Activated CD8-positive, alpha-beta T cell treated with anti-CD3 and anti-CD28 coated beads for 36 hours (primary cell): ENCODE data around the gene IRAK3. TPM values are rescaled to one million over a fixed set of nuclear protein-coding genes. Genes with fewer than 3 reads are reported as not detected.
"Not testable (repeated sequence)": the region's sequence is repeated elsewhere in the genome, so short reads cannot be mapped to it uniquely, and the experiment has no call there.

Source experiments
- ATAC-seq: fragments of 200-7000 bp; cut with Tn5 transposase; one replicate; pipeline ENCODE4 v1.10.0; 2021; ENCODE audit warnings: mild to moderate bottlenecking, moderate library complexity
- CTCF ChIA-PET: fragments of 350-600 bp; sonication (Branson Sonifier 250); formaldehyde crosslinking; loops from one replicate; lab custom pipeline; 2021; ENCODE audit warnings: antibody characterized with exemption; lab: Charles Lee
- POLR2A ChIA-PET: fragments of 350-600 bp; sonication (Branson Sonifier 250); formaldehyde crosslinking; loops from one replicate; lab custom pipeline; 2021; ENCODE audit warnings: antibody characterized with exemption; lab: Charles Lee
- DNase-seq: peaks from one replicate; pipeline ENCODE4 v3.0.0-alpha.2; 2020
- H3K27ac Mint-ChIP-seq: one replicate; pipeline ENCODE4 v1.8.0; 2021; ENCODE audit warnings: mild to moderate bottlenecking, mixed read lengths
- H3K27me3 Mint-ChIP-seq: one replicate; pipeline ENCODE4 v1.8.0; 2021; ENCODE audit warnings: mixed read lengths
- H3K36me3 Mint-ChIP-seq: one replicate; pipeline ENCODE4 v1.8.0; 2021; ENCODE audit warnings: low read depth, mixed read lengths
- H3K4me1 Mint-ChIP-seq: one replicate; pipeline ENCODE4 v1.8.0; 2021; ENCODE audit warnings: low read depth, mixed read lengths
- H3K4me3 Mint-ChIP-seq: one replicate; pipeline ENCODE4 v1.8.0; 2021; ENCODE audit warnings: mild to moderate bottlenecking, moderate library complexity, mixed read lengths
- H3K9me3 Mint-ChIP-seq: one replicate; pipeline ENCODE4 v1.8.0; 2021; ENCODE audit warnings: mixed read lengths
- intact Hi-C: fragments of 100-400 bp; cut with micrococcal nuclease; formaldehyde crosslinking; loops from one replicate; pipeline ENCODE4 v1.10.0; 2022
- total RNA-seq, 2 experiments: library from RNA; stranded (reverse); gene quantifications; one replicate each; pipeline ENCODE4 v1.2.3, GENCODE V29; 2021
- TF ChIP-seq, protein P1 (sequence below): fragments of 200-600 bp; IDR thresholded peaks from one replicate; pipeline ENCODE4 v1.8.0; 2022; ENCODE audit warnings: antibody characterized with exemption, mild to moderate bottlenecking

The IRAK3 gene
- total RNA-seq, 2 experiments from 2014 or later, result 0.31 to 0.34 TPM

DNA sequence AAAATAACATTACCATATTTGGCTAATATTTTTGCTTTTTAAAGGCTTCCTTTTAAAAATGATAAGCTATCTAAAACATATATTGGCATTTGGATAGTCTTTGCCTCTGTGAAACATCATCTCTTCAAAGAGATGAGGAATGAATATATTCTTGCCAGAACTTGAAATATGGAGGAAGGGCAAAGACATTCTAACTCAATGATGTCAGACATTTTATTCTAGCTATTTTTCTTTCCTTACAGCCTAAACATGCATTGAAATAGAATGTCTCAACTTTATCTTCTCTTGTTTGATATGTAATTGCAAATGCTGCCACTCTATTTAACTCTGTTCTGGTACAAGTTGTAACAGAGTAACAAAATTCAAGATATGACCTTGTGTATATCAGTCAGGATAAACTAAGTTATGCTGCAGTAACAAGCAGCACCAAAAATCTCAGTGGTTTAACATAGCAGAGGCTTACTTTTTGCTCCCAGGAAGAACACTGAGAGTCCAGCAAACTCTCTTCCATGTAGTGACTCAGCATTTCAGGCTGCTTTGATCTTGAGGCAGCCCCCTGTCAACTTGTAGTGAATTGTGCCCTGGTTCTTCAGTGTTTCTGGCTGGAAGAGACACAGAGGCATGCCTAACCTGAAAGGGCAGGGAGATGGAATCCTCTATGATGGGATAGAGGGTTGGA, 11.0 kb downstream of the IRAK3 start:
- TF ChIP-seq, protein P1, sequence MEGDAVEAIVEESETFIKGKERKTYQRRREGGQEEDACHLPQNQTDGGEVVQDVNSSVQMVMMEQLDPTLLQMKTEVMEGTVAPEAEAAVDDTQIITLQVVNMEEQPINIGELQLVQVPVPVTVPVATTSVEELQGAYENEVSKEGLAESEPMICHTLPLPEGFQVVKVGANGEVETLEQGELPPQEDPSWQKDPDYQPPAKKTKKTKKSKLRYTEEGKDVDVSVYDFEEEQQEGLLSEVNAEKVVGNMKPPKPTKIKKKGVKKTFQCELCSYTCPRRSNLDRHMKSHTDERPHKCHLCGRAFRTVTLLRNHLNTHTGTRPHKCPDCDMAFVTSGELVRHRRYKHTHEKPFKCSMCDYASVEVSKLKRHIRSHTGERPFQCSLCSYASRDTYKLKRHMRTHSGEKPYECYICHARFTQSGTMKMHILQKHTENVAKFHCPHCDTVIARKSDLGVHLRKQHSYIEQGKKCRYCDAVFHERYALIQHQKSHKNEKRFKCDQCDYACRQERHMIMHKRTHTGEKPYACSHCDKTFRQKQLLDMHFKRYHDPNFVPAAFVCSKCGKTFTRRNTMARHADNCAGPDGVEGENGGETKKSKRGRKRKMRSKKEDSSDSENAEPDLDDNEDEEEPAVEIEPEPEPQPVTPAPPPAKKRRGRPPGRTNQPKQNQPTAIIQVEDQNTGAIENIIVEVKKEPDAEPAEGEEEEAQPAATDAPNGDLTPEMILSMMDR, result no peak
- DNase-seq, result no peak
- POLR2A ChIA-PET, result interaction anchor here (0.9 kb wide), 1 partner anchor 31 kb away, joined by 3 read pairs; no protein-coding TSS in a partner anchor
- intact Hi-C loops, result no loop called here
- Mint-ChIP-seq H3K36me3 (peaks cover 2% of the 10 kb centered on the region), H3K27ac (no peak overlapping the region), H3K9me3 (peaks cover 9% of the 10 kb centered on the region), H3K4me3 (no peak overlapping the region), H3K27me3 (peaks cover 30% of the 10 kb centered on the region), H3K4me1 (peaks cover 26% of the 10 kb centered on the region)
- ATAC-seq, result no peak
- CTCF ChIA-PET, result interaction anchor here (0.8 kb wide), 1 partner anchor 9 kb away, joined by 3 read pairs; no protein-coding TSS in a partner anchor

- peak; percentile 61 for ATAC-seq
- H3K4me1 Mint-ChIP-seq, result peaks cover 18% of the 10 kb centered on the region
- intact Hi-C loops, result no loop called here
- peaks cover 25% of the 10 kb centered on the region for H3K27me3 Mint-ChIP-seq
- H3K27ac Mint-ChIP-seq, result no peak overlapping the region
- DNase-seq, result peak; percentile 35
- peaks cover 13% of the 10 kb centered on the region for H3K9me3 Mint-ChIP-seq
- TF ChIP-seq, protein P1, result no peak
- ChIA-PET POLR2A (interaction anchor here (1.0 to 1.4 kb wide), 4 partner anchors 9 to 99 kb away, joined by 3 to 7 read pairs (median 3); partner anchors contain the start of genes HELB and TMBIM4), CTCF (no interaction called here)
- H3K4me3 Mint-ChIP-seq, result no peak overlapping the region
- H3K36me3 Mint-ChIP-seq, result peaks cover 2% of the 10 kb centered on the region
Observed at GRCh38 chr12:66203820-66204219, 14.8 kb downstream of the IRAK3 start.

- peaks cover 21% of the 10 kb centered on the region for H3K27me3 Mint-ChIP-seq
- peaks cover 4% of the 10 kb centered on the region for H3K9me3 Mint-ChIP-seq
- DNase-seq (no peak), ATAC-seq (no peak)
- ChIA-PET POLR2A (no interaction called here), CTCF (no interaction called here)
- H3K4me3 Mint-ChIP-seq, result no peak overlapping the region
- H3K4me1 Mint-ChIP-seq, result peaks cover 18% of the 10 kb centered on the region
- TF ChIP-seq, protein P1, result no peak
- intact Hi-C loops, result no loop called here
- H3K36me3 Mint-ChIP-seq, result no peaks in the 10 kb centered on the region
- H3K27ac Mint-ChIP-seq, result no peak overlapping the region
Observed at GRCh38 chr12:66206141-66206540, 17.1 kb downstream of the IRAK3 start.

DNA sequence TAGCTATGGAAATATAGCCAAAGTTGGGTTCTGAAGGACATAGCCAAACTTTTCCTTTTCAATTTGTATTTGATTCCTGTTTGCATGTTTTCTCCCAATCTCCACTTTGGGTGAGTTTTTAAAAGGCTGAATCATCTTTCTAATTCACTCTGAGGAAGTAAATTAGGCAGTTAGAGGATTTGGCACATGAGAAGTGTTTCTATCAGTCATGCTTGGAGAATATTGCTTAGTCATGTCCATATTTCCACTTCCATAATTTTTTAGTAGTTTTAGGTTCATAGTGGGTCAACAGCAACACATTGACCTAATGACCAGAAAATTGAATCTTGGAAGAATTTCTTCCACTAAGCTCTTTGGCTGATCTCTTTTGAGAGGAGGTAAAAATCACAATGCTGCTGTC, 21.8 kb downstream of the IRAK3 start:
- Mint-ChIP-seq H3K36me3 (no peaks in the 10 kb centered on the region), H3K27ac (no peak overlapping the region), H3K4me3 (no peak overlapping the region), H3K27me3 (peaks cover 34% of the 10 kb centered on the region), H3K4me1 (peaks cover 4% of the 10 kb centered on the region), H3K9me3 (peaks cover 5% of the 10 kb centered on the region)
- no peak for DNase-seq
- no peak for ATAC-seq
- POLR2A ChIA-PET, result no interaction called here
- intact Hi-C loops, result no loop called here
- CTCF ChIA-PET, result no interaction called here
- TF ChIP-seq, protein P1, result no peak

DNA sequence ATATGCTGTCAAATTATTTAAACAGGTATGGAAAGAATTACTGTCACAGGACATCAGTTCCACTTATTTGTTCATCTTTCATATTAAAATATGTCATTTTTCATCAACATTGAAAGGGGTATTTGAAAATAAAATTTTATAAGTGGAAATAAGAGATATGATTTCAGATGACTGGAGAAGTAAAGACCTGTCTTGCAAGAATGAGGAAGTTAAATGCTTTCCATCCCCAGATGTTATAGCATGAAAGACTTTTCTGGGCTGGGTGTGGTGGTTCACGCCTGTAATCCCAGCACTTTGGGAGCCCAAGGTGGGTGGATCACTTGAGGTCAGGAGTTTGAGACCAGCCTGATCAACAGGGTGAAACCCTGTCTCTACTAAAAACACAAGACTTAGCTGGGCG, 22.6 kb downstream of the IRAK3 start:
- DNase-seq, H3K27ac Mint-ChIP-seq, H3K4me1 Mint-ChIP-seq, POLR2A ChIA-PET, H3K4me3 Mint-ChIP-seq, intact Hi-C loops, ATAC-seq, H3K9me3 Mint-ChIP-seq, H3K36me3 Mint-ChIP-seq: not testable (repeated sequence)
- CTCF ChIA-PET, result interaction anchor here (1.1 kb wide), 1 partner anchor 58 kb away, joined by 3 read pairs; no protein-coding TSS in a partner anchor
- peaks cover 29% of the 10 kb centered on the region for H3K27me3 Mint-ChIP-seq

- H3K36me3 Mint-ChIP-seq, H3K27ac Mint-ChIP-seq, H3K4me1 Mint-ChIP-seq, CTCF ChIA-PET, DNase-seq, intact Hi-C loops, H3K4me3 Mint-ChIP-seq, H3K9me3 Mint-ChIP-seq, ATAC-seq: not testable (repeated sequence)
- H3K27me3 Mint-ChIP-seq, result peaks cover 23% of the 10 kb centered on the region
- POLR2A ChIA-PET, result interaction anchor here (1.5 kb wide), 1 partner anchor 10 kb away, joined by 3 read pairs; no protein-coding TSS in a partner anchor
Observed at GRCh38 chr12:66213011-66213410, 24.0 kb downstream of the IRAK3 start.
